Neural progenitor cell (in vitro differentiated cells): Measurements from ENCODE around the gene IL27RA.

Experiments used
- EZH2 ChIP-seq: fragments of 200-600 bp; sonication (generic); IDR thresholded peaks from 2 replicates; pipeline ENCODE4 v1.6.1; 2017; ENCODE audit warnings: antibody characterized with exemption, mild to moderate bottlenecking, moderate library complexity
- EZH2phosphoT487 ChIP-seq: fragments of 200-600 bp; sonication (generic); IDR thresholded peaks from 2 replicates; pipeline ENCODE4 v1.6.1; 2017; ENCODE audit warnings: antibody characterized with exemption
- TF ChIP-seq, protein P1 (sequence below): fragments of 200-600 bp; sonication (generic); IDR thresholded peaks from 2 replicates; pipeline ENCODE4 v1.5.1; 2017; ENCODE audit warnings: antibody characterized with exemption, mild to moderate bottlenecking

GRCh38 chr19:14063105-14063504 lies 31.5 kb downstream of the IL27RA start:
- TF ChIP-seq EZH2 (no peak), EZH2phosphoT487 (no peak)
- TF ChIP-seq, protein P1, sequence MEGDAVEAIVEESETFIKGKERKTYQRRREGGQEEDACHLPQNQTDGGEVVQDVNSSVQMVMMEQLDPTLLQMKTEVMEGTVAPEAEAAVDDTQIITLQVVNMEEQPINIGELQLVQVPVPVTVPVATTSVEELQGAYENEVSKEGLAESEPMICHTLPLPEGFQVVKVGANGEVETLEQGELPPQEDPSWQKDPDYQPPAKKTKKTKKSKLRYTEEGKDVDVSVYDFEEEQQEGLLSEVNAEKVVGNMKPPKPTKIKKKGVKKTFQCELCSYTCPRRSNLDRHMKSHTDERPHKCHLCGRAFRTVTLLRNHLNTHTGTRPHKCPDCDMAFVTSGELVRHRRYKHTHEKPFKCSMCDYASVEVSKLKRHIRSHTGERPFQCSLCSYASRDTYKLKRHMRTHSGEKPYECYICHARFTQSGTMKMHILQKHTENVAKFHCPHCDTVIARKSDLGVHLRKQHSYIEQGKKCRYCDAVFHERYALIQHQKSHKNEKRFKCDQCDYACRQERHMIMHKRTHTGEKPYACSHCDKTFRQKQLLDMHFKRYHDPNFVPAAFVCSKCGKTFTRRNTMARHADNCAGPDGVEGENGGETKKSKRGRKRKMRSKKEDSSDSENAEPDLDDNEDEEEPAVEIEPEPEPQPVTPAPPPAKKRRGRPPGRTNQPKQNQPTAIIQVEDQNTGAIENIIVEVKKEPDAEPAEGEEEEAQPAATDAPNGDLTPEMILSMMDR, result no peak
